RPMI8226 (cell line): ENCODE data around the gene SHROOM2.
"Not testable (repeated sequence)": the region's sequence is repeated elsewhere in the genome, so short reads cannot be mapped to it uniquely, and the experiment has no call there.

Source experiments
- DNase-seq: peaks from one replicate; pipeline ENCODE4 v3.0.0-alpha.2; 2015

SHROOM2 gene

DNA sequence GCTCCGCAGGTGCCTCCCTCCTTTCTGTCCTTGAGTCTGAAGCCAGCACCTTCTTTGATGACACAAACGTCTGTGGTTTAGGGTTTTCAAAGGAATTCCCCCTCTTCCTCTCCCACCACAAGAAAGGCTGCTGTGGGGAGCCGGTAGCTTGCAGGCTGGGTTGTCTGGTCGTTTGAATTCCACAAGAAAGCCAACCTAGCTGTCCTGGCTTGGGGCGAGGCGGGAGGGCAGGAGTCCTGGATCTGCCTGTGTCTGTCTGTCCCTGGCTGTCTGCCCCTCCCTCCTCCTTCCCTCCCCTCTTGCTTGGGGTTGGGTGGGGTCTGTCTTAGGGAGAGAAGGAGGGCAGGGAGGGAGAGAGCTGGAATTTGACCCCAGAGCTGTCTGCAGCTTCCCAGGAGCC, 56.3 kb downstream of the SHROOM2 start:
- no peak for DNase-seq

DNA sequence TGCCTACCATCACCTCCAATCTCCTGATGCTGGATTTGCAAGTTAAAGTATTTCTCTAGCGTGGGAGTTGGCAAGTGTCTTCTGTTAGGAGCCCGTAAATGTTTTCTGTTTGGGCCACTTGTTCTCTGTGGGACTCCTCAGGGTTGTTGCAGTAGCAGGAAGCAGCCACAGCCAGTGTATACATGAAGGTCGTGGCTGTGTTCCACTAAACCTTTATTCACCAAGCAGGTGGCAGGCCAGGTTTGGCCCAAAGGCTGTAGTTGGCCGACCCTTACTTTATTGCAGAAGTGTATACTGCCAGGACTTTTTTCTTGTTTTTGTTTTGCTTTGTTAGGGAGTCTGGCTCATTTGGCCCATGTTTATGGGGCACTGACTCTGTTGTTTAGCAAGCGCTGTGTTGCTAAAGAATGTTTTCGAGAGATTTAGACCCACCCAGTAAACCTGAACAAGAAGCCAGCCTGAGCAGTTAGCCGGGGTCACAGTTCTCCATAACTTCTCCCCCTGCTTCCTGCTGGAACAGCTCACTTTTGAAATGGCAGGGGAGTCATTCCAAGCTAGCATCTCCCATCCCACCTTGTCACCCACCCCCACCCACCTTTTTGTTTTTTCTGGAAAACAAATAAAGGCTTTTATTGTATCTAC, 58.8 kb downstream of the SHROOM2 start:
- DNase-seq, result no peak

DNA sequence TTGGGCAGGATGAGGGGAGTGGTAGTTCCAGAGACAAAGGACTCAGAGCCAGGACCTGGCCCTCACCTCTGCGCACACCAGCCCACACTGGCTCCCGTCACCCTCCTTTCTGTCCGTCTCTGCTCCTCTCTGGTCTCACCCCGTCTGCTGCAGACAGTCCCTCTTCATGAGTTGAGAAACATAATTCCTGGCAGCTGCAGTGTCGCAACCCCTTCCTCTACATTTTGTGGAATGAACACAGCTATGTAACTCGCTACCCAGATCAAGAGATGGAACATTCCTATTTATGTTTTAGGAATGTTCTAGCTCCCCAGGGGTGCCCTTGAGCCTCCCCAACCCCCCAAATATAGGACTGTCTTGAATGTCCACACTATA, 59.3 kb downstream of the SHROOM2 start:
- no peak for DNase-seq

DNA sequence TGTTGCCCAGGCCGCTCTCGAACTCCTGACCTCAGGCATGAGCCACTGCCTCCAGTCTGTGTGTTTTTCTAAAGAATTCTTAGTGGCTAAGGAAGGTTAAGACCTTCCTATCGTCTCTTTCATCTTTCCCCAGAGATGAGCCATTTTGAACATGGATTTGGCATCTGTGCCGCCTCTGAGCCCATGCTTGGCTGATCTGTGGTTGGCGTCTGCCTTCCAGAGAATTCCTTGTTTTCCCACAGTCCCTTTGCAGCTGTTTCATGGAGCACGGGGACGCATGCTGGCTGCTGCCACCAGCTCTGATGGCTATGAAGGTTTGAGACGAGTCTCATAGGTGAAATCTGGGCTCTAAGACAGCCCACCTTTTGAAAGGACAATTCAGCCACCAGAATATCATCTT, 60.4 kb downstream of the SHROOM2 start:
- DNase-seq, result no peak

DNA sequence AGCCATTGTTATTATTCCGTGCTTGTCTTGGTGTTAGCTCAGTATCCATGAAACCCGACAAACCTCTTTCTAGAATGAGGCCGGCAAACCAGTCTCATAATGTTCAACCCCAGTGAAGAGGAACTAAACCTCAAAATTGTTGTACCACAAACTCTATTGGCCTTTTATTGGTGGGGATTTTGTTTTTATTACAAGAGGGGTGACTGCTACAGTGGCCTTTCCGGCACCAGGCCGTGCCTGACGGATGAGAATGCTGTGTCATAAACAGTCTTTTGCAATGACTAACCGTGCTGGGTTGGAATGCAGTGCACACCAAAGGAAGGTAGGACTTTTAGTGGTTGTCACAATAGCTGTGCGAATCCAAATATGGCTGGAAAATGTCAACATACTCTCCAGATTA, 60.8 kb downstream of the SHROOM2 start:
- no peak for DNase-seq

DNA sequence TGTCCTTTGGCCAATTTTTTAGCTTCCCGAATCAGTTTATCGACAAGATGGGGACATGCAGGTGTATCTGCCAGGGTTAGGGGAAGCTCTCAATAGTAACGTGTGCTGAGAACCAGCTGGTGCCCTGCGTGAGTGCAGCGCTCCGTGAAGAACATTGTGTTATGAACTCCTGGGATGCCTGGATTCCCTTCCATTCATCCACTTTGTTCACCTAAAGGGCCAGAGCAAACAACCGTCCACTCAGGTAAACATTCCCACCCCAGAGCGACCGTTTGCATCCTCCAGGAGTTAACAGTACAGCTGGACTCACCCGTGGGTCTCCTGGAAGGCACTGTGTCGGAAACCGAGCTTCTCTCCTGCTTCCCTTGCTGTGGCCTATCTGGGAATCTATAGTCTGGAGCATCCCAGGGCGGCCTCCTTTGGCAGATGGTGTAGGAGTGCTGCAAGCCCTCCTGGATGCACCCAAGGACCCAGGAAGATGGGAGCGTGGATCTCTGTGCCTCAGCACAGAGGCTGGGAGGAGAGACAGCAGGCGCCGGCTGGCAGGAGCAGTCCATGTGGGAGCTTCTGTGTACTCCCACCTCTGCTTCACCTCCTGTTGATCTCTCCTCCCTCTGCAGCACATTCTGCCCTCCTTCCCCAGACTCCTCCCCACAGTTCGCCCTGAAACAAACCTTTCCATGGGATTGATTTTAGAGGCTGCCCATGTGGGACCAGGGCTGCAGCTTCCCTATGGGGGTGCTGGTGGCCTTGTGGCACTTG, 62.7 kb downstream of the SHROOM2 start:
- DNase-seq, result no peak

DNA sequence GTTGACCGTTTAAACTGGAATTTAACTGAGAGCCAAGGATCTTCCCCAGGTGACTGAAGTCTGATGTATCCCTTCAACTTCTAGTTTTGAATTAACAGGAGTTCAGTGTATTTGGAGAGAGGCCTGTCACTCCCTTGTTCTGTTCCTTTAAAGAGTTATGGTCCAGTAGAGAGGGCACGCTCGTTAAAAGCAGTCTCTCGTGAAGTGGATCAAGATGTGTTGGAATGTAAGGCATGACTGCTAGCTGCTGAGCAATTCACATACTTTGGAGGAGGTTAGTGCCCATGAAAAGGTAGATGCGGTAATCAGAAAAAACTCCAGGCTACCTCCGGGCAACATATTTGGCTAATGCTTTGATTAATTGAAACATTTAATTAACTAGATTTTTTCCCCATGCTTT, 65.7 kb downstream of the SHROOM2 start:
- no peak for DNase-seq

DNA sequence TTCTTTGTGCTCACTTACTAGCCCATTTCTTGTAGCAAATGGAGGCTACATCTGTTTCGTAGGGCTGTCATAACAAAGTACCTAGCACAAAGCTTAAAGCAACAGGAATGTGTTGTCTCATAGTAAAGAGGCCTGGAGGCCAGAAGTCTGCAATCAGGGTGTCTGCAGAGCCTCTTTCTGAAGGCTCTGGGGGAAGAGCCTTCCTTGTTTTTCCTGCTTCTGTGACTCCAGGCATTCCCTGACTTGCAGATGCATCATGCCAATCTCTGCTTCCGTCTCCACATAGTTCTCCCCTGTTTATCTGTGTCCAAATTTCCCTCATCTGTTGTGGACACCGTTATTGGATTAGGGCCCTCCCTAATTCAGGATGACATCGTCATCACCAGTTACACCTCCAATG, 67.1 kb downstream of the SHROOM2 start:
- DNase-seq, result no peak

DNA sequence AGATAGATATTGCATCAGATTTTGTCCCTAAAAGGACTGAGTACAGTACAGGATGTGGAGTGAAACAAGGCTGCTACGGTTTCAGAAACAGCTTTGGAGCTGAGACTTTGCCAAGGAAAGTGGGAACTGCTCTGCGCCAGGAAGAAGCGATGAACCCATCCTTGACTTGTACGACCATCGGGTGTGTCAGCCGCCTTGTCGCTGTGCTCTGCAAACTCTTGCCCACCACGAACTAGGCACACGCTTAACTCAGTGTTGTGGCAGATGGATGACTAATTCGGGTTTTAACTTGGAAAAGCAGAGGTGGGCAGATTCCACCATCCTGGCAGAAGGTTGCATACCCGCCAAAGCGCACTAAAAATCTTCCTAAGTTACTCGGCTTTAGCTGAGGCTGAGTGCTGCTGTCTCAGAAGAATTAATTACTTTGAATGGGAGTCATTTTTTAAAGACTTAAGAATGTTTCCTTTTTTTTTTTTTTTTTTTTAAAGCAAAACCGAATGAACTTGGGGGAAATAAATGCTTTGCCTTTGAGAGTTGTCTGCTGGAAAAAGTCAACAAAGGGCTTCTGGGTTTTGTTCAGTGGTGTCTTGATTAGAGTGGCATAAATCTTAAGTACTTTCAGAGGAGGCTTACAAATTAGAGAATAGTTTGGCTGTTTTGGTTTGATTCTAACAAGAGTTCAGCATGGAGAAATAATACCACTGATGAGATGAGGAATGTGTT, 69.5 kb downstream of the SHROOM2 start:
- DNase-seq, result no peak

DNA sequence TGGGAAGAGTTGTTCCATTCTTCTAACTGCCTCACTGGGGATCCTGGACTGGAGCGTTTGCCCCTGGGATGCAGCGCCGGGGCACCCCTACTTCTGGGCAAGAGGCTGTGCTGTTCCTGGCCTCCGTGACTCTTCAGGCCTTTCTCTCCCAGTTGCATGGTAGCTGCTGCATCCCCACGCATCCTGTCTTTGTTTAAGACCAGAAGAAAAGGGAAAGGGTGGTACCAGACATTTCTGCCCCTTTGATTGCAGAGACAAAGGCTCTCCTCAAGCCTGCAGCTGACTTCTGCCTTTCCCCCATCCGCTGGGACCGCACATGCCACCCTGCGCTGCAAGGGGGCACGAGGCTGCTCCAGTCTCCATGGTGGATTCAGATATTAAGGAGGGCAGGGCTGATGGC, 70.4 kb downstream of the SHROOM2 start:
- DNase-seq, result no peak

DNA sequence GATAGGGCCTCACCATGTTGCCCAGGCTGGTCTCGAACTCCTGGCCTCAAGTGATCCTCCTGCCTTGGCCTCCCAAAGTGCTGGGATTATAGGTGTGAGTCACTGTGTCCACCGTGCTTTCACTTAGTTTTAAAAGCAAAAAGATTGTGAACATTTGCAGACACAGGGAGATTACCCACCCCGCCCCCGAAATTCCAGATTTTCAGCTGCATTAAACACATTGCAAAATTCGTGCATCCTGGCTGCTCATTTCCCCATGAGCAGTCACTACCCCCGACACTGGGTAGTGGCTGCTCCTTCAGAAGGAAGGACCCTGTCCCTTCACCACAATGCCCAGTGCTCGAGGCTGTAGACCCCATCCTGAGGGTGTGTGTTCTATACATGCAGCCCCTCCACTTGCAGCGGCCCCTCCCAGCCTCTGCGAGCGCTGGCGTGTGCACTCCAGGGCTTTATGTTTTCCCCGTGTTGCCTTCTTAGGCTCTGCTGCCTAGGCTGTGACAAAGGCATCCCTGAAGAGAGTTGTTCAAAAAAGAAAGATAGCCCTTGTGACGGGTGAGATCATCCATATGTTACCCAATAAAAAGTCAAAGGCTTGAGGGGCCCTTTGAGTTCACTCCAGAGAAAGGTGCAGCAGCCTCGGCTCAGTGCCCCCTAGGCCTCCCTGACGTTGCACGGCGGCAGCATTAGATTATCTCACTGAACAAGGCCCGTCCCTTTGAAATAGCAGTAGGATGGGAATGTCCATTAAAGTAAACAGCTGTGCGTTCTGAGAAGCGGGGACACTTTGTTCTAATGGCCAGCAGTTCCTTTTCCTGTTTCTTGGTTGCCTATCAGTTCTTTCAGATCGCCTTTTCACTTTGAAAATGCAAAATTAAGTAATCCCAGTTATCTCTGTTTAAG, 71.6 kb downstream of the SHROOM2 start:
- DNase-seq, result no peak

DNA sequence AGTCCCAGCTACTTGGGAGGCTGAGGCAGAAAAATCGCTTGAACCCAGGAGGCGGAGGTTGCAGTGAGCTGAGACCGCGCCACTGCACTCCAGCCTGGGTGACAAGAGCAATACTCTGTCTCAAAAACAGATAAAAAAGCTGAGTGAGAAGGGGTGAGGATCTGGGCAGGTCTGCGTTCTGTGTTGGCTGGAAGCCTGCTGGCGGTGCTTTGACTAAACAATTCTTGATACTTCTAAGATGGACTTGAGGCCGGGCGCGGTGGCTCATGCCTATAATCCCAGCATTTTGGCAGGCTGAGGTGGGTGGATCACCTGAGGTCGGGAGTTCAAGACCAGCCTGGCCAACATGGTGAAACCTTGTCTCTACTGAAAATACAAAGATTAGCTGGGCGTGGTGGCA, 72.5 kb downstream of the SHROOM2 start:
- DNase-seq, result not testable (repeated sequence)

DNA sequence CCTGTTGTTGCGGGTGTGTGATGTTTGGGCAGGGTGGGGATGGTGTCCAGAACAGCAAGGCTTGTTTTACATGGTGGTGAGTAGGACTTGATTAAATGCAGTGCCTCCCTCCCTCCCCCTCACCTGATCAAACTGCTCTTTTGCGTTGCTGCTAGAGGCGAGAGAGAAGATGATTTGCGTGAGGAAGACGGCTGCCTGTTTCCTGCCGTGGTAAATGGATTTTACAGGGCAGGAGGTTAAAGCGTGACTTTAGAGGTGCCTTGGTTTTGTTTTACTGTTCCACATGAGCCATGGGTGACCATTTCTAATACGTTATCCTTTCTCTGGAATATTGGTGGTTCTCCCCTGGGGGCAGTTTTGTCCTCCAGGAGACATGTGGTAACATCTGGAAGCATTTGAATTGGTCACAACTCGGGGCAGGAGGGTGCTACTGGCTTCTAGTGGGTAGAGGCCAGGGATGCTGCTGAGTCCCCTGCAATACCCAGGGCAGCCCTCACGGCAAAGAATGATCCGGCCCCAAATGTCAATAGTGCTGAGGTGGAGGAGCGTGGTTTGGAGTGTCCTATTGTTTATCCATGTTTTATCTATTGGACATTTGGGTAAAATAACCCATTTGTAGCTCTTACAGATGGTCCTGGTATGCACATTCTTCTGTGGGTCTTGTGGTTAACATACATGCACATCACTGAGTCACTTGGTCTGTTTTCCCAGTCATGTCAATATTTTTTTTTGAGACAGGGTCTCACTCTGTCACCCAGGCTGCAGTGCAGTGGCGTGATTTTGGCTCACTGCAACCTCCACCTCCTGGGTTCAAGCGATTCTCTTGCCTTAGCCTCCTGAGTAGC, 73.7 kb downstream of the SHROOM2 start:
- no peak for DNase-seq

DNA sequence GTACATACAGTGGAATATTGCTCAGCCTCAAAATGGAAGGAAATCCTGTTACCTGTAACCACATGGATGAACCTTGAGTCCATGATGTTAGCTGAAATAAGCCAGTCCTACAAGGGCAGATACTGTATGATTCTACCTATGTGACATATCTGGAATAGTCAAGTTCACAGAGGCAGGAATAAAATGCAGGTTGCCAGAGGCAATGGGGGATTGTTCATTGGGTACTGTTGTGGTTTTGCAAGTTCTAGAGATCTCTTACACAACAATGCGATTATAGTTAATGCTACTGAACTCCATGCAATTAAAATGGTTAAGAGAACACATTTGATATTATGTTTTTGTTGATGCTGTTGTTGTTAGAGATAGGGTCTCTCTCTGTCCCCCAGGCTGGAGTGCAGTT, 74.6 kb downstream of the SHROOM2 start:
- no peak for DNase-seq

DNA sequence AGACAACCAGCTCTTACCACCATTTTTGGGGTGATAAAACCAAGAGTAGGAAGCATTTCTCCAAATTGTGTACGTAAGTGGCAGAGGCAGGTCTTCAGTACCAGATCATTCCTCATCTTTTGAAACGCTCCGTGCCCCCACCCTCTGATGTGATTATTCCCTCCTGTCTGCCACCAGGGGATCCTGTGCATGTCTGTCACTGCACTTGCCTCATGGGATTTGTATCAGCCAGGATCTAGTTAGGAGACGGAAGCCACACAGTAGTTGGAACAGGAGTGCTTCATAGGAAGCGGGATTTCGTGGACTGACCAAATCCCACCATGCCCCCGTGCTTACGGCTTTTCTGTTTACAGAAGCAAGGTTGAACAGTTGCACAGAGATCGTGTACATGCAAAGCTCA, 75.5 kb downstream of the SHROOM2 start:
- DNase-seq, result no peak

DNA sequence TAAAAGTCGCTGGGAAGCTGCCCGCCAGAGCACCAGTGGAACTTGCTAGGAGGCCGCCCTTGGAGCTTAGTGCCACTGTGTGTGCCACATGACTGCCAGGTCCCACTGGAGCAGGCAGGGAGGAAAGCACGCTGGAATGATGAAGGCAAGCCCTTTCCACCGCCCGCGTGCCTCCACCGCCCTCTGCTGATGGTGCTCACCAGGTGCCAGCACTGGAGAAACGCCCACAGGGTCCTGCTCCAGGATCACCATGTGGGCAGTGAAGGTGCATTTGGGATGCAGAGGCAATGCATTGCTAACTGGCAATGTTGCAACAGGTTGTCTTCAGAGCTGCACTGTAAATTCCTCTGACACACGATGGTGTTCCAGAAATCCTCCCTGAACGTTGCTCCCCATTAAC, 76.3 kb downstream of the SHROOM2 start:
- DNase-seq, result no peak

DNA sequence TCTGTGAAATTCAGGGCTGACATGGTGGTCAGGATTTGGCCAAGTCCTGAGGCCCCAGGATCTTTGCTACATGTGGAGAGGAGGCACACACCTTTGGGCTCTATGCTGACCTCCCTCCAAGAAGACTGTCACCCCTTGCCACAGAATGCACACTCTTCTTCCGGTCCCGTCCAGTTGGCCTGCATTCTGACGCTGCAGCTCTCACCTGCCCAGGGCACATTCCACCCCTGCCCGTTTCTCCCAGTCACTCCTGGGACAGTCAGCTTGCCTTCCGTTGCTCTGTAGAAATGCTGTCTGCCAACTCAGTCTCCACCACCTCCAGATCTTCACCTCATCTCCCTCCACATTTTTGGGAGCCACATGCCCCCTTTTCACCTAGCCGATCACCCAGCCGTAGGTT, 76.7 kb downstream of the SHROOM2 start:
- no peak for DNase-seq

DNA sequence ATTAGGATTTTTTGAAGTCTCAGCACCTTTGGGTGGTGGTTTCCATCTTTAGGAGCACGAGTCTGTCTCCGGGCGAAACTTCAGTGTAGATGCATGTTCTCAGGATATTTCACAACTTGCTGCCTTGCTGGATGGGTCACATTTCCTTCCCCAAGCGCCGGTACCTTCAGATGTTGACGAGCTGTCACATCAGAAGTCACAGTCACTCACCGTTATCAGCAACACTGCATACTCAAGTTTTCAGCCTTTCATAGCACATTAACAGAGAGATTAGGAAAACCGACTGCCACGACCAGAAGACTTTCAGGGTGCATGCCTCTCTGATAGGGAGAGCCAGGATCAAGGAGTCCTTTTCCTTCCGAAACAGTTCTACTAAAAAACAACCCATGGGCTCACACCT, 77.8 kb downstream of the SHROOM2 start:
- DNase-seq, result no peak

DNA sequence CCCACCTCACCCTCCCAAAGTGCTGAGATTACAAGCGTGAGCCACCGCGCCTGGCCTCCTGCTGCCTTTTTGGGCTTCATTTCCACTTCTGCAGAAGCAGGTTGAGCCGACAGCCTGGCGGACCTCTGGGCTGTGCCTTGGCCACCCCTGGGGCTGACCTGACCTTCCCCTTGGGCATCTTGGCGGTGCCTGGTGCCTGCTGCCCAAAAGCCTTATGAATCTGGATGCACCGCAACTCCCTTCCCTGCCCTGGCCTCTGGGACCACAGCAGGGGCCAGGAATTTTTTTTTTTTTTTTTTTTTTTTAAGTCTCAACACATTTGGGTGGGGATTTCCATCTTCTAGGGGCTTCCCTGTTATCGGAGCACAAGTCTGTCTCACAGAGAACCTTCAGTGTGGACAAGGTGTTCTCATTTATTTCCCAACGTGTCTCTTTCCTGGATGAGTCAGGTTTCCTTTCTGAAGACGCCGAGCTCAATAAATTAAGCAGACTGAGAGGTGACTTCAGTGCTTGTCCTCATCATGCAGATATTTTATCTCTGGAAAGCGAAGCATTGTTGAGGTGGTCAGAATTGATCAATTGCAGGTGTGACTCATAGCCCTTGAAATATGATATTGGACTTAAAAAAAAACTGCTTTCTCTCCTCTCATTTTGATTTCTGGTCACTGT, 79.7 kb downstream of the SHROOM2 start:
- DNase-seq, result no peak

DNA sequence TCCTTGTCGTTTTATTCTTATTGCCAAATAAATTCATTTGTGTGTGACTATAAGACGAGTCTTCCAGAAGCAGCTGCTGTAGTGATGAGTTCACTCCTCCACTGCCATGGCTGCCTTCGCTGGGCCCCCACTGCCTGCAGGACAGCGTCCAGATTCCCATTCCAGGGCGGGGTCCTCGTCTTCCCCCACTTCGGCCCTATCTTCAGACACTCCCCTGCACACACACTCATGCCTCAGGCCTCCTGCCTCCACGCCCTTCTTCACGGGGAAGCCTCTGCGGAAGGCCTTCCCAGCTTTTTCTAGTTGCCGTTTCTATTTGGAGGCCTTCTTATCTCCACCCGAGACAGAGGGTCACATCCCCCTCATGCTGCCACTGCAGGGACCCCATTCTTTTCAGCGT, 80.4 kb downstream of the SHROOM2 start:
- DNase-seq, result no peak

DNA sequence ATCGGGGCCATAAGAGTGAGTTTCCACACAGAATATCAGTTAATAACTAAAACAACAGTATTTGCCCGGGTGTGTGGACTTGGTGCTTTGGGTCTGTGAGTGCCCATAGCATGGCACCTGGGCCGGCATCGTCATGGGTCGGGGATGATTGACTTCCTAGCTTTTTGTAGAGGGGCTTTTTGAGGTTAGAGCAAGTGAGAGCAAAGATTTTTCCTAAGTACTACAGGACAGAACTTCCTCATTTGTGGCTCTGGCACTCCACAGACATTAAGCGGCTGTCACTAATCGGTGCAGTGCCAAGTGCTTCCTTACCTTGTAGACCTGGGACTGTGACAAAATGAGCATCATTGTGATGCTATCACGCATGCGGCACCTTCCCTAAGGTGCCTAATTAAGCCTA, 81.0 kb downstream of the SHROOM2 start:
- no peak for DNase-seq

DNA sequence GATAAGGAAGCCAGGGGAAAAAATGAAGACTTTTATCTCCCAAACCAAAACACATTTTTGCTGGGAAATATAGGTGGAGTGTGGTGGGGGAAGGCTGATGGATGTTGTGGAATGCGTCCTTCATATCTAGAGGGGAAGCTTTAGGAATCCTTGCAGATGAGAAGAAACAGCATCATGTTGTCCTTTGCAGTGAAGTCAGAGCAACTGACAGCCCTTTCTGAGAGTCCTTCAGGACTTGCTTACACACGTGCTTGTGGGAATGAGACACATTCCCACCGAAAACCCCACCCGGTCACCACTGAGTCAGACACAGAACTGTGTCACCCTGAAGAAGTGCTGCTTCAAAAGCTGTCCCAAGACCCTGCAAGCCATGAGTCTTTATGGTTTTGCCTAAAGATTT, 81.5 kb downstream of the SHROOM2 start:
- DNase-seq, result no peak
